Kidney epithelial cell (primary cell): ENCODE results near the gene CNTNAP1. TPM values are rescaled to one million over a fixed set of nuclear protein-coding genes. Genes with fewer than 3 reads are reported as not detected.

Source experiments
- DNase-seq: peaks from one replicate; pipeline ENCODE4 v3.0.0-alpha.2; 2010; ENCODE audit warnings: low read depth
- H3K27me3 ChIP-seq: 2 replicates; pipeline ENCODE4 v1.6.0; 2011; ENCODE audit warnings: low read length; ENCODE audit not compliant: control insufficient read depth, insufficient read depth
- H3K36me3 ChIP-seq: 2 replicates; pipeline ENCODE4 v1.5.1; 2011; ENCODE audit warnings: low read length; ENCODE audit not compliant: control insufficient read depth, insufficient read depth
- H3K4me3 ChIP-seq: 2 replicates; pipeline ENCODE4 v1.5.1; 2011; ENCODE audit warnings: low read depth, mild to moderate bottlenecking, control low read depth, low read length
- total RNA-seq: library from RNA; depleted of rRNA; stranded (reverse); fragments of >200 nt; gene quantifications from 2 replicates; pipeline ENCODE4 v1.2.3, GENCODE V29; 2015
- TF ChIP-seq, protein P1 (sequence below): IDR thresholded peaks from 2 replicates; pipeline ENCODE4 v1.5.1; 2011; ENCODE audit warnings: mild to moderate bottlenecking, moderate library complexity, low read length, control low read depth, inconsistent platforms; ENCODE audit not compliant: insufficient read depth, poor library complexity, severe bottlenecking

CNTNAP1 gene
- total RNA-seq, 1 donor from 2014 or later: 5.8 TPM

DNA sequence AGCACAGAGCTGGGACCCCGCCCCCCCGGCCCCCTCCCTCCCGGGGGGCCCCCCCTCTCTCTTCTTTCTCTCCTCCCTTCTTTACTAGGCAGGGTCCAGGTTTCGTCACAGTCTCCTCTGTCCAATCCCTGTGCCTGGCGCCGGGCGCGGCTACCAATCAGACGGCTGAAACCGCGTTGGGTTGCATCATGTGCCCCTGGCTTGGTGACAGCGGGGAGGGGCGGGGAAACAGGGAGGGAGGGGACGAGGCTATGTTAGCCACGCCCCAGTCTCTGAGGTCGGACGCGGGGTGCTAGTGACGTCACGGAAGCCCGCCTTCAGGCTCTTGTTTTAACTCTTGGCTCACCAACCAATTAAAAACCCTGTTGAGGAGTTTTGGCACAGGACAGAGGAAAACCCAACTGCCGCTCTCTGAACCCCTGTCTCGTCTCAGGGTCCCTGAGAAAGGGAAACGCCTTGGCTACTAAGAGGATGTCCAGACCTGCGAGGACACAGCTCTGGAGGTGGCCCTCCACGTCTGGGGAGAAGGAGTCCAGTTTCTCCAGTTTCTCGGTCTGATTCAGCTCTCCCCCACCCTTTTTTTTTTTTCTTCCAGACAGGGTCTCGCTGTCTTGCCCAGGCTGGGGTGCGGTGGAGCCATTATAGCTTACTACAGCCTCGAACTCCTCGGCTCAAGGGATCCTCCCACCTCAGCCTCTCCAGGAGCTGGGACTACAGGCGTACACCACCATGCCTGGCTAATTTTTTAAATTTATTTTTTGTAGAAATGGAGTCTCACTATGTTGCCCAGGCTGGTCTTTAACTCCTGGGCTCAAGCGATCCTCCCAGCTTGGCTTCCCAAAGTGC, 5.1 kb upstream of the CNTNAP1 start:
- peak overlapping the region; percentile 89 for H3K4me3 ChIP-seq
- peaks cover 2% of the 10 kb centered on the region for H3K36me3 ChIP-seq
- no peaks in the 10 kb centered on the region for H3K27me3 ChIP-seq
- peak; percentile 94 for DNase-seq
- TF ChIP-seq, protein P1, sequence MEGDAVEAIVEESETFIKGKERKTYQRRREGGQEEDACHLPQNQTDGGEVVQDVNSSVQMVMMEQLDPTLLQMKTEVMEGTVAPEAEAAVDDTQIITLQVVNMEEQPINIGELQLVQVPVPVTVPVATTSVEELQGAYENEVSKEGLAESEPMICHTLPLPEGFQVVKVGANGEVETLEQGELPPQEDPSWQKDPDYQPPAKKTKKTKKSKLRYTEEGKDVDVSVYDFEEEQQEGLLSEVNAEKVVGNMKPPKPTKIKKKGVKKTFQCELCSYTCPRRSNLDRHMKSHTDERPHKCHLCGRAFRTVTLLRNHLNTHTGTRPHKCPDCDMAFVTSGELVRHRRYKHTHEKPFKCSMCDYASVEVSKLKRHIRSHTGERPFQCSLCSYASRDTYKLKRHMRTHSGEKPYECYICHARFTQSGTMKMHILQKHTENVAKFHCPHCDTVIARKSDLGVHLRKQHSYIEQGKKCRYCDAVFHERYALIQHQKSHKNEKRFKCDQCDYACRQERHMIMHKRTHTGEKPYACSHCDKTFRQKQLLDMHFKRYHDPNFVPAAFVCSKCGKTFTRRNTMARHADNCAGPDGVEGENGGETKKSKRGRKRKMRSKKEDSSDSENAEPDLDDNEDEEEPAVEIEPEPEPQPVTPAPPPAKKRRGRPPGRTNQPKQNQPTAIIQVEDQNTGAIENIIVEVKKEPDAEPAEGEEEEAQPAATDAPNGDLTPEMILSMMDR: no peak

DNA sequence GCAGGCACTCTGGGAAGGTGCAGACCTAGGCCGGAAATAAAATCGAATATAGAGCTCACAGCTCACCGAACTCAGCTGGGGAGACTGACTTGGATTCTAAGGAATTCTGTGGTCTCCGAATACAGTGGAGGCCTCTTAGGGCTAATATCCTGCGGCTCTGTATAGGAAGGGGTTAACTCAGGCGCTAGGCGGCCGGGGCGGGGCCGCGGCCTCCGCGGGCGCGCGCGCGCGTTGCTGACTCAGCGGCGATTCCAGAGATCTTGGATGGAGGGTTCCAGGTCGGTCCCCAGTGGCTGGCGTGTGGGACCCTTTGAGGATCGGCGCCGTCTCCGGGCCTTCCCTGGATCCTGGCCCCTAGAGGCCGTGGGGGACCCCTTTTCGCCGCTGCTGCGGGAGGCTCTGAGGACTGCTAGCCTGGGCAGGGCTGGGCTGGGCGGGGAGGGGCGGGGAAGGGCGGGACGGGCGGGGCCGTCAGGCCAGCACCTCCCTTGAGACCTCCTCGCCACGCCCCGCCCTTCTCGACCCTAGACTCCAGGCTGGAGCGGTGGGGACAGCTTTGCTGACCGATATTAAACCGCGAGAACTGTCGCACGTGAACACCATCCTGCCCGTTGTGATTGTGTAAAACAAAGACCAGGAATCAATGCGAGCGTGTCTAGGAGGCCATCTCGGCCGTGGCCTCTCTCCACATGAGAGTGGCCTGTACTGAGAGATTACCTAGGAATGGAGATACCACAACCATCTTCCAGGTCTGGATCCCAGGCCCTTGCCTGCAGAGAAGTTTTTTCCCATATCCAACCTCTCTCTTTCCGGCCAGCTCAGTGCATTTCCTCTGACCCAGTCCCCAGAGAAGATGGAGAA, 4.2 kb upstream of the CNTNAP1 start:
- DNase-seq: no peak

DNA sequence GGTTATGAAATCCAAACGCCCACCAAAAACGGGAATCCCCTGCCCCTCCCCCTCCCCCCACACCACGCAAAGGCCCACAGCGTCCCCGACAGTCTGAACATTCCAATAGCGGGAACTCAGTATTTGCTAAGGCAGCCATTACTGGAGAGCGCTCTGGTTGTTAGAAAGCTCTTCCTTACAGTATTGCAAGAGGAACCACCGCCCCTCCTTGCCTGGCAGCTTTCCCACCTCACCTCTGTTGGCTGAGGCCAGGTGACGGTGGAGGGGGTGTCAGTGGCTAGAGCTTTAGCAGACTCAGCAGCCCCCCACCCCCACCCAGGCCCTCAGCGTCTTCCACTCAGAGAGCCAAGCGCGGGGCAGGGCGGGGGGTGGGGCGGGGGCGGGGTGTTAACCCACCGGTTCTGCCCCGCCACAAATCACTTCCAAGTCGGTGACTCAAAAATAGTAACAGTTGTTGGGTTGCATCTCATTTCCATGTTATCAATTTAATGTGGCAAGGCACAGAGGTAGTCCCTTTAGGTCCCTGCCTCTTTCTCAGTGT, 3.3 kb upstream of the CNTNAP1 start:
- Histone ChIP-seq H3K36me3 (no peaks in the 10 kb centered on the region), H3K27me3 (peaks cover 3% of the 10 kb centered on the region), H3K4me3 (peak overlapping the region; percentile 56)
- TF ChIP-seq, protein P1: peak; percentile 4
- DNase-seq: no peak

More for the DNA sequence above, 4.2 kb upstream of the CNTNAP1 start:
- Histone ChIP-seq H3K36me3 (peaks cover 2% of the 10 kb centered on the region), H3K27me3 (no peaks in the 10 kb centered on the region), H3K4me3 (peak overlapping the region; percentile 56)
- TF ChIP-seq, protein P1: no peak

DNA sequence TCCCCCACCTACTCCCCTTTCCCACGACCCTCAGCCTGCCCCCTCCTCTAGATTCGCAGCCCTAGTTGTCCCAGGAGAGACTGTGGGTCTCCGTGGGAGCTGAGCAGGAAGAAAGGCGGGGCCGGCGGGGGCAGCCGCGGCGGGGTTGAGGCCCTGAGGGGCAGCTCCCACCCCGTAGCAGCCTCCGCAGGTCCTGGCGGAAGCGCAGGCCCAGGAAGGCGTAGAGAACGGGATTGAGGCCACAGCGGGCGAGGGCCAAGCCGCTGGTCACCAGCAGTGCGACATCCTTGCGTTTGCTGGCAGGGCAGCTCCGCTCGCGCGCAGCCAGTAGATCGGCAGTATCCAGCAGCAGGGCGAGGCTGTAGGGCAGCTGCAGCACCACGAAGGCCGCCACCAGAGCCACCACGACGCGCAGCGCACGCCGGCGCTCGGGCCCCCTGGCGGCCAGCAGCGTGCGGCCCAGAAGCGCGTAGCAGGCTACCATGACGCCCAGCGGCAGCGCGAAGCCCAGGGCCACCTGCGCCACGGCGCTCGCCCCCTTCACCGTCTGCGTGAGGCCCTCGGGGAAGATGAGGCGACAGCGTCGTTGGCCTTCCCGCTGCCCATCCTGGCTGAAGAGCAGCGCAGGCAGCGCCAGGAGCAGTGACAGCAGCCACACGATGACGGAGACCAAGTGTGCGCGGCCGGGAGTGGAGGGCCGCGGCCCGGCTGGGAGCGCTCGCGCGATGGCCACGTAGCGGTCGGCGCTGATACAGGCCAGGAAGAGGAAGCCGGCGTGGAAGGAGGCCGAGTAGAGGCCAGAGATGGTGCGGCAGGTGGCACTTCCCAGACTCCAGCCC, 2.6 kb upstream of the CNTNAP1 start:
- H3K36me3 ChIP-seq: no peaks in the 10 kb centered on the region
- peak overlapping the region; percentile 30 for H3K4me3 ChIP-seq
- DNase-seq: no peak
- peaks cover 5% of the 10 kb centered on the region for H3K27me3 ChIP-seq
- TF ChIP-seq, protein P1: peak; percentile 19

DNA sequence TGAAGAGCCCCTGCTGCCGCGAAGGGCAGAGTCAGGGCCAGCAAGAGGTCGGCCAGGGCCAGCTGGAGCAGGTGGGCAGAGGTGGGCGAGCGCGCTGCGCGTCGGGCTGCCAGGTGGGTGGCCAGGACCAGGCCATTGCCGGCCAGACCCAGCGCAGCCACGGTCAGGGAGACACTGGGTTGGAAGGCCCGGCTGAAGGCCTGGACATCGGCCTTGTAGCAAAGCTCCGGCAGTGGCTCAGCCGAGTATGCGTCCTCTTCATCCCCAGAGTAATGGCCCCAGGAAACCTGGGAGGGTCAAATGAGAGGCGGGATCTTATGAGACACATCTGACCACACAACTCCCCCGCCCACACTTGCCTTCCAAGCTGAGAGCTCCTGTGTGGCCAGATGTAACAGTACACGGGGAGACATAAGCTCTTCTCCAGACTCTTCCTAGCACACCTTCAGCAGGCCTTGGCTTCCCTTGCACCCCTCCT, 2.0 kb upstream of the CNTNAP1 start:
- Histone ChIP-seq H3K4me3 (peak overlapping the region; percentile 30), H3K27me3 (peaks cover 11% of the 10 kb centered on the region), H3K36me3 (no peaks in the 10 kb centered on the region)
- DNase-seq: no peak
- TF ChIP-seq, protein P1: no peak
